CD14-positive monocyte (primary cell): ENCODE data around the gene CLCNKB. TPM values are rescaled to one million over a fixed set of nuclear protein-coding genes. Genes with fewer than 3 reads are reported as not detected.

Experiments used
- DNase-seq, 3 donors: peaks; one replicate each; pipeline ENCODE4 v3.0.0-alpha.2; 2011 to 2022
- H2AFZ ChIP-seq: 2 replicates; pipeline ENCODE4 v1.6.0; 2012; ENCODE audit warnings: mild to moderate bottlenecking, low read depth, low read length, inconsistent platforms; ENCODE audit not compliant: insufficient read depth, poor library complexity, severe bottlenecking
- H3K27ac ChIP-seq, 2 donors: 1 replicate in 1 of 2; 2 replicates in 1 of 2; pipeline ENCODE4 v1.5.1; 2012 to 2013; ENCODE audit warnings: low read length in 2 of 2, control low read depth in 1 of 2, inconsistent platforms in 1 of 2, low read depth in 1 of 2, mild to moderate bottlenecking in 1 of 2
- H3K27me3 ChIP-seq, 2 donors: one replicate each; pipeline versions ENCODE4 v1.6.0 to v1.6.1; 2011 to 2013; ENCODE audit warnings: low read length in 2 of 2; ENCODE audit not compliant: control insufficient read depth in 2 of 2, insufficient read depth in 2 of 2
- H3K36me3 ChIP-seq, 2 donors: replicated peaks in 1 of 2; 1 replicate in 1 of 2; 2 replicates in 1 of 2; pipeline versions ENCODE4 v1.5.1 to v1.6.1; 2012 to 2013; ENCODE audit warnings: low read length in 2 of 2, control low read depth in 1 of 2, inconsistent platforms in 1 of 2, mild to moderate bottlenecking in 1 of 2; ENCODE audit not compliant: insufficient read depth in 2 of 2, control insufficient read depth in 1 of 2
- H3K4me1 ChIP-seq, 2 donors: 1 replicate in 1 of 2; 2 replicates in 1 of 2; pipeline versions ENCODE4 v1.5.1 to v1.6.1; 2012 to 2013; ENCODE audit warnings: low read length in 2 of 2, control low read depth in 1 of 2, inconsistent platforms in 1 of 2, mild to moderate bottlenecking in 1 of 2, moderate library complexity in 1 of 2; ENCODE audit not compliant: insufficient read depth in 2 of 2, control insufficient read depth in 1 of 2
- H3K4me2 ChIP-seq: replicated peaks from 2 replicates; pipeline ENCODE3; 2012; ENCODE audit warnings: low read length, moderate library complexity, mild to moderate bottlenecking; ENCODE audit not compliant: poor library complexity, severe bottlenecking; ENCODE audit errors: extremely low read depth
- H3K4me3 ChIP-seq, 3 experiments: fragments of 200-600 bp in 1 of 3; sonication (generic) in 1 of 3; replicated peaks in 1 of 3; 1 replicate in 2 of 3; 2 replicates in 1 of 3; pipeline ENCODE4 v1.5.1; 2011 to 2013; ENCODE audit warnings: low read length in 3 of 3, mild to moderate bottlenecking in 3 of 3, control low read depth in 2 of 3, low read depth in 2 of 3, inconsistent platforms in 1 of 3, moderate library complexity in 1 of 3
- H3K79me2 ChIP-seq: 2 replicates; pipeline ENCODE4 v1.6.0; 2012; ENCODE audit warnings: mild to moderate bottlenecking, control low read depth, inconsistent platforms, low read length, moderate library complexity; ENCODE audit not compliant: insufficient read depth
- H3K9ac ChIP-seq: 2 replicates; pipeline ENCODE4 v1.6.0; 2017; ENCODE audit warnings: low read length, mild to moderate bottlenecking; ENCODE audit not compliant: insufficient read depth, poor library complexity, severe bottlenecking
- H3K9me3 ChIP-seq, 2 donors: replicated peaks in 1 of 2; 1 replicate in 1 of 2; 2 replicates in 1 of 2; pipeline versions ENCODE4 v1.5.1 to v1.6.1; 2012 to 2013; ENCODE audit warnings: low read length in 2 of 2, control low read depth in 1 of 2; ENCODE audit not compliant: control insufficient read depth in 1 of 2, insufficient read depth in 1 of 2
- H4K20me1 ChIP-seq: 2 replicates; pipeline ENCODE4 v1.6.0; 2012; ENCODE audit warnings: mild to moderate bottlenecking, low read length, control low read depth, moderate library complexity; ENCODE audit not compliant: insufficient read depth
- H3K27ac Mint-ChIP-seq, 7 donors: one replicate each; pipeline ENCODE4 v1.8.0; 2020; ENCODE audit warnings: mild to moderate bottlenecking in 7 of 7, mixed read lengths in 7 of 7, moderate library complexity in 6 of 7, inconsistent platforms in 2 of 7
- H3K27me3 Mint-ChIP-seq, 3 donors: one replicate each; pipeline ENCODE4 v1.8.0; 2021 to 2022; ENCODE audit warnings: low read depth in 3 of 3, mild to moderate bottlenecking in 3 of 3, mixed read lengths in 3 of 3, moderate library complexity in 3 of 3, inconsistent platforms in 1 of 3
- H3K36me3 Mint-ChIP-seq, 2 donors: one replicate each; pipeline ENCODE4 v1.8.0; 2020; ENCODE audit warnings: mixed read lengths in 2 of 2, inconsistent platforms in 1 of 2, mild to moderate bottlenecking in 1 of 2
- H3K4me1 Mint-ChIP-seq: one replicate; pipeline ENCODE4 v1.8.0; 2020; ENCODE audit warnings: mild to moderate bottlenecking, mixed read lengths
- H3K4me3 Mint-ChIP-seq, 2 donors: one replicate each; pipeline ENCODE4 v1.8.0; 2020; ENCODE audit warnings: mild to moderate bottlenecking in 2 of 2, mixed read lengths in 2 of 2, moderate library complexity in 1 of 2
- H3K9me3 Mint-ChIP-seq, 7 donors: one replicate each; pipeline ENCODE4 v1.8.0; 2020 to 2022; ENCODE audit warnings: mixed read lengths in 7 of 7, mild to moderate bottlenecking in 6 of 7, moderate library complexity in 6 of 7, inconsistent platforms in 2 of 7
- CTCF ChIP-seq: fragments of 200-600 bp; IDR thresholded peaks from one replicate; pipeline ENCODE4 v1.8.0; 2022; ENCODE audit warnings: antibody characterized with exemption, mild to moderate bottlenecking
- WGBS: methylation state at CpG from one replicate; pipeline ENCODE4 v1.1.5; 2013; ENCODE audit warnings: missing lambda C conversion rate; ENCODE audit not compliant: insufficient coverage; 5-methylcytosine and 5-hydroxymethylcytosine counted together
- intact Hi-C, 2 donors: fragments of 100-400 bp; cut with micrococcal nuclease; formaldehyde crosslinking; loops; one replicate each; pipeline versions ENCODE4 v1.15.0 to v1.15.1; 2023
- polyA plus RNA-seq, 3 donors: library from polyadenylated mRNA; depleted of rRNA in 1 of 3; unstranded in 2 of 3; stranded (reverse) in 1 of 3; fragments of 300-500 nt in 2 of 3; fragments of >200 nt in 1 of 3; fragmentation: Illumina TruSeq in 2 of 3; gene quantifications; 1 replicate in 2 of 3; 2 replicates in 1 of 3; pipeline ENCODE4 v1.2.3, GENCODE V29; 2012 to 2021

CLCNKB gene
- polyA plus RNA-seq, 3 donors, result not detected

GRCh38 chr1:15994590-15995351 lies 48.8 kb upstream of the CLCNKB start:
- H3K4me1 Mint-ChIP-seq, result no peaks in the 10 kb centered on the region
- H3K9me3 Mint-ChIP-seq, result no peaks in the 10 kb centered on the region
- no peak overlapping the region for H3K9ac ChIP-seq
- no peaks in the 10 kb centered on the region for H3K79me2 ChIP-seq
- no peaks in the 10 kb centered on the region for H3K9me3 ChIP-seq
- no peaks in the 10 kb centered on the region for H3K36me3 Mint-ChIP-seq
- peak; percentile 46 to 65 (median 51) for DNase-seq
- H3K4me2 ChIP-seq, result no peak overlapping the region
- H3K27me3 Mint-ChIP-seq, result peaks cover 0 to 5% (median 0%) of the 10 kb centered on the region in 3 donors
- H3K27ac ChIP-seq, result no peak overlapping the region
- peak; percentile 86 for TF ChIP-seq CTCF
- no peak overlapping the region for H3K4me3 Mint-ChIP-seq
- intact Hi-C loops, result loop anchor here (1.0 to 5.0 kb wide), 4 partner anchors 52 to 202 kb away; no protein-coding TSS in a partner anchor
- no peak overlapping the region for H2AFZ ChIP-seq
- no peaks in the 10 kb centered on the region for H3K27me3 ChIP-seq
- WGBS, result 74% methylated on average over 5 of the region's 11 CpGs
- no peak overlapping the region for H3K27ac Mint-ChIP-seq
- H4K20me1 ChIP-seq, result no peaks in the 10 kb centered on the region
- H3K4me3 ChIP-seq, result no peak overlapping the region
- H3K36me3 ChIP-seq, result no peaks in the 10 kb centered on the region
- H3K4me1 ChIP-seq, result no peaks in the 10 kb centered on the region

GRCh38 chr1:15997076-15997585 lies 46.5 kb upstream of the CLCNKB start:
- H3K4me1 ChIP-seq, result no peaks in the 10 kb centered on the region
- H2AFZ ChIP-seq, result no peak overlapping the region
- no peak overlapping the region for H3K9ac ChIP-seq
- no peaks in the 10 kb centered on the region for H3K9me3 Mint-ChIP-seq
- no peaks in the 10 kb centered on the region for H4K20me1 ChIP-seq
- H3K4me3 ChIP-seq, result no peak overlapping the region
- no peaks in the 10 kb centered on the region for H3K79me2 ChIP-seq
- H3K36me3 Mint-ChIP-seq, result no peaks in the 10 kb centered on the region
- no peak overlapping the region for H3K27ac ChIP-seq
- H3K4me3 Mint-ChIP-seq, result no peak overlapping the region
- no peak overlapping the region for H3K27ac Mint-ChIP-seq
- H3K36me3 ChIP-seq, result no peaks in the 10 kb centered on the region
- H3K4me2 ChIP-seq, result no peak overlapping the region
- intact Hi-C loops, result no loop called here
- DNase-seq, result no peak
- no peaks in the 10 kb centered on the region for H3K9me3 ChIP-seq
- no peak for TF ChIP-seq CTCF
- H3K4me1 Mint-ChIP-seq, result no peaks in the 10 kb centered on the region
- H3K27me3 ChIP-seq, result no peaks in the 10 kb centered on the region
- WGBS, result 89% methylated on average over 6 of the region's 9 CpGs
- peaks cover 0 to 2% (median 1%) of the 10 kb centered on the region in 3 donors for H3K27me3 Mint-ChIP-seq
